Activated T-cell treated with anti-CD3 and anti-CD28 coated beads for 1 hour (primary cell): ENCODE measurements around the gene ACOXL.
"Not testable (repeated sequence)": the region's sequence is repeated elsewhere in the genome, so short reads cannot be mapped to it uniquely, and the experiment has no call there.

Experiments
- DNase-seq: peaks from one replicate; pipeline ENCODE4 v3.0.0-alpha.2; 2020; ENCODE audit warnings: low read depth

Gene ACOXL

GRCh38 chr2:110732422-110733413 is at the start of gene ACOXL:
ACOXL (plus strand) TSS chr2:110732573; CDS start chr2:110768390, 35,817 bp downstream.
- DNase-seq: no peak

- DNase-seq: no peak
These were observed 49.5 kb upstream of the ACOXL start for GRCh38 chr2:110682872-110683271.

- not testable (repeated sequence) for DNase-seq
These were observed 44.4 kb upstream of the ACOXL start for GRCh38 chr2:110687775-110688484.

GRCh38 chr2:110688594-110689091 is 43.7 kb upstream of the ACOXL start:
- DNase-seq: no peak

- no peak for DNase-seq
These were observed 42.0 kb upstream of the ACOXL start for GRCh38 chr2:110690083-110690965.

- DNase-seq: no peak
These were observed 40.6 kb upstream of the ACOXL start for GRCh38 chr2:110691612-110692258.

- not testable (repeated sequence) for DNase-seq
These were observed 37.1 kb upstream of the ACOXL start for GRCh38 chr2:110695146-110695898.

GRCh38 chr2:110698253-110698652 is 34.1 kb upstream of the ACOXL start:
- not testable (repeated sequence) for DNase-seq

DNA sequence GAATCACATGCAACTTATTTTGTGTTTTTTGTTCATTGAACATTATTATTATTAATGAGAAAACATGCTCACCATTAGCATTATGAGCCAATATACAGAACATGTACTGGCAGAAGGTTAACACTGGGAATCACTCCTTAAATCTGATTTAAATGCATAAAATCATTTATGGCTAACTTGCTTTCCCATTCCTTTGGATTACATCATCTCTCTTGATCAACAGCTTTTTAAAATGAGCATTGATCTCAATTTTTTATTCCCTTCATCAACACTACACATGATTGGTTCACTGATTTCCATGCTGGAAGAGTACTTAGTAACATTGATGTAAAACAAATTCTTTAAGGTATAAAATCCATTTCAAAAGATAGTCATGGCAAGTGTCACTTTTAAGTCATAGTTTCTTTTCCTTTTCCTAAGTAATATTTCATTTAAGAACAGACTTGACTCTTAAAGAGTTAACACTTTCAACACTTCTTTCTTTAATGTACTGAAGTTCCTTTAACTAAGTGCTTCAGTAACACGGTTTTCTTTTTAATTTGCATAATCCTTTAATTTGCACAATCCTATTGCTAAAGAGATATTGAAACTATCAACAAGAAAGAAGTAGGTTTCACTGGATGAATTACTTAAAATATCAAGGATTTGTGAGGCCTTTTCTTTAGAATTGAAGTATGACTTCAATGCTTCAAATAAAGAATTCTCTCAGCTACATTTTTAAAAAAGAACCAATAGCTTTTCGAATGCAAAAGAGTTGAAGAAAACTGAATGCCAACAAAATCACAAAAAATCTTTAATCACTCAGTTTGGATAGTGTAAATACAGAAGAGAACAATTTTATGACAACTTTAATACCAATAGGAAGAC is 29.6 kb upstream of the ACOXL start:
- DNase-seq: no peak

GRCh38 chr2:110707386-110707965 is 24.9 kb upstream of the ACOXL start:
- DNase-seq: no peak

DNA sequence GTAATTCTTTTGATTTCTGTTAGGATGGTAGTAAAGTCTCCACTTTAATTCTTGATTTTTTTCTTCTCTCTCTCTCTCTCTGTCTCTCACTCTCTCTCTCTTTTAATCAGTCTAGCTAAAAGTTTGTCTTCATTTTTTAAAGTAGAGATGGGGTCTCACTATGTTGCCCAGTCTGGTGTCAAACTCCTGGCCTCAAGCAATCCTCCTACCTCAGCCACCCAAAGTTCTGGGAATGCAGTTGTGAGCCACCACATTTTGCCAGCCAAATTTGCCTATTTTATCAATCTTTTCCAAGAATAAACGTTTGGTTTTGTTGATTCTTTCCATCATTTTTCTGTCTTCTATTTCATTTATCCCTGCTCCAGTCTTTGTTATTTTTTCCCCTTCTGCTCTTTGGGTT is 23.9 kb upstream of the ACOXL start:
- no peak for DNase-seq

DNA sequence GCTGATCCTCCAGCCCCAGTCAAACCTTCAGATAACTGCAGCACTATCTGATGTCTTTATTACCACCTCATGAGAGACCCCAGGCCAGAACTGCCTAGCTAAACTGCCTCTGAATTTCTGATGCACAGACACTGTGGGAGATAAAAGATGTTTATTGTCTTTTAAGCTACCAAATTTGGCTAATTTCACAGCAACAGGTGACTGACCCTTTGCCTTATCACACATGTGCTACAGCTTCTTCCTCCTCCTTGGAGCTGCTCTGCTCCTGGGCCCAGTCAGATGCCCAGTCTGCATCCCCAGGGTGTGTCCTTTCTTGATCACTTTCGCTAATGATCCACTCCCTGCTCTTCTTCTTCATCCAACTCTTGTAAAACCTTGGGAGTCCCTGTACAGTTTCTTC is 19.6 kb upstream of the ACOXL start:
- DNase-seq: no peak

DNA sequence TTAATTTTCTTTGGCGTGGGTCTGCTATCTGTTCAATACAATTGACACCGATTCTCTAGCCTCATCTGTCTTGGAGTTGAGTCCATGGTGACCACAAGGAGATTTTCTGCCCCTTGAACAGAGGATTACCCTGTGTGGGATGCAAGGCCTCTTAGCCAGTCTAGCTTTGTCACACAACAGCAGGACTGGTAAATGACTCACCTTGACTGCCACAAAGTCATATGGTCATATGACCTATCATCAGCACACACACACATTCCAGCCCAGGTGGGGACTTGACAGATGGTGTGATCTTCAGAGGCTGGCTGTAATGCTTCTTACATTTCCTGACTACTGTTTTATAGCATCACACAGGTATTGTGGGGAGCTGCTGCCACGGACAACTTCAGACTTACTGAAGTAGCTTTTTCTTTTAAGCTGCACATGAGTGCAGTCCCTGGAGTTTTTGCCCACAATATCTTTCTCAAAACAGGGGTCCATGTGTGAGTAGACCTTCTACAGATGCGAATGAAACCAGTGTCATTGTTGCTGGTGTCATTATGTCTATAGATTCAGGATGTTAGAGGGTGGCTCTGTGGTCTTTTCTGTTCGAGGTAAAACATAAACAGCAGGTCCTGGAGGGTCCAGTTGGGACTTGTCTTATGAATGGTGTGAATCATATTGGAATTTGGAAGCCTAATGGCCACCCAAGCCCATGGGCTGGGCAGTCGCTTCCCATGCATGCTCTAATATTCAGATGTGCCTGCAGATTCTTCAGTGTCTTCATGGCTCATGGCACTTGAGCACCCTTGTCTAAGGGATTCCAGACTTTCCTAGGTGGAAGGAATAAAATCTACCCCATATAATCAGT is 18.6 kb upstream of the ACOXL start:
- no peak for DNase-seq

DNA sequence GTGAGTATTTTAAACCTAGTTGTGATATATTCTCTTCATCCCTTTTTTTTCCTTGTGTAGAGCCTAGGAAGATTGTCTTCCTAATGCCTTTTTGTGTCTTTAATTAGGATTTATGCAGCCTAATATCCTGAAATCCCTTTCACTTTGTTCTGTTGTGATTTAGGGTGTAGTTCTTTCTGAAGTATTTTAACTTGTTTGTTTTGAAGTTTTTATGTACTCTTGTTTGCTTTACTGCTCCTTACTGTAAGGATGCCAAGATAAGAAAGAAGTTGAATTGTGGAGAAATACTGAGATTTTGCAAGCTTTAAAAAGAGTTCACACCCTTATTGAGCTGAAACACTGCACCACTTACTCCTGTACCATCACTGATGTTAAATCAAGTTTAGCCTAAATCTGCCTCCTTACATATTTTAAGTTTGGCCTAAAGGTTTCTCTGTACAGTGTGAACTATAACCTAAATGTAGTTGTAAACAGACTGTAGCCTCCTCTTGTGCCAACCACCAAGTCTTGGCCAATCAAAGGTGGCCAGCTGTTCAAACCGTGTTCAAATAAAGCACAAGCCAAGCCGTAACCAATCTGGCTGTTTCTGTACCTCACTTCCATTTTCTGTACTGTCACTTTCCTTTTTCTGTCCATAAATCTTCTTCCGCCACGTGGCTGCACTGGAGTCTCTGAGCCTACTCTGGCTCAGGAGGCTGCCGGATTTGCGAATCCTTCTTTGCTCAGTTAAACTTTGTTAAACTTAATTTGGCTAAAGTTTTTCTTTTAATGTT is 17.7 kb upstream of the ACOXL start:
- DNase-seq: no peak

DNA sequence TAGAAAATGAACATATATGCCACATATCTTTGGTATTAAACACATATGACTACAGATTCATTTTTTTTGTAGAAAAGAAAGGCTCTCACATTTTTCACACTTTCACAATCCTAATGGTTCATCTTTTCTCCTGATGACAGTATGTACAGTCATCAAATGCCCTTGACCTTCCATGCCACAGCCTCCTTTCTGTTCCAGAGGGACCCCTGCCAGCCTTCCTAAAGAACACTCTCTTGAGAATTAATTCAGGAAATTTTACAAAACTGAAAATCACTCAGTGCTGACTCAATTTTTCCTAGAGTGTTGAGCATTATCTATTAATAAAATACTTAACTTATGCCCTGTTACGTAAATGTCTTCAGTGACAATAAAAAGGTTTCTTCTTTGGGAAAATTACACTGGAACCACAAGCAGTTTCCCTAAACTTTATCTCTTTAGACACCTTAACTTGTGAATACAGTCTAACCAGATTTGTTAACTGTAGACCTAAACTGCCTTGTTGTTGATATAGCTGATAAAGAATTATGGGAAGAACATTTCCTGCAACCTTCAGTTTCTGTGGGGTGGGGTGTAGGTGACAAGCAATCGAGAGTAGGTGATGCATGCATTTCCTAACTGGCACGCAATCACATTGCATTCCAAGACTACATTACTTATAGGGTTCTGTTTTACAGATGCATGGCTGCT is 15.3 kb upstream of the ACOXL start:
- no peak for DNase-seq

DNA sequence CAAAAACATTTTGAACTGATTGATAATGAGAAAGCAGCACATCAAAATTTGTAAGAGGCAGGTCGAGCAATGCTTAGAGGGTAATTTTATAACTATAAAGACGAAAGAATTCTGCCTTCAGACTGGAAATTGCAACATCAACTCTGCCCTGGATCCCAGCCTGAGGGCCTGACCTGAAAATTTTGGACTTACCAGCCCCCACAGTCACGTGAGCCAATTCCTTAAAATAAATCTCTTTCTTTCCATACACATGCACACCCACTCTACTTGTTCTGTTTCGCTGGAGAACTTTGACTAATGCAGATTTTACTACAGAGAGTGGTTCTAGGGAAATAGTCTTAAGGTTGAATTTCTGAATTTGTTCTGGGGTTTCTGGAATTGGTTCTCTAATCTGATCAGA is 14.6 kb upstream of the ACOXL start:
- no peak for DNase-seq

- no peak for DNase-seq
These were observed 14.0 kb upstream of the ACOXL start for GRCh38 chr2:110718382-110718781.
